GM12872 (cell line): Measurements from ENCODE around the gene ATP5PB.

Experiments
- CTCF ChIP-seq: IDR thresholded peaks from 3 replicates; pipeline ENCODE4 v1.5.1; 2011; ENCODE audit warnings: low read depth, mild to moderate bottlenecking, low read length, moderate library complexity; ENCODE audit not compliant: insufficient read depth

Gene ATP5PB

DNA sequence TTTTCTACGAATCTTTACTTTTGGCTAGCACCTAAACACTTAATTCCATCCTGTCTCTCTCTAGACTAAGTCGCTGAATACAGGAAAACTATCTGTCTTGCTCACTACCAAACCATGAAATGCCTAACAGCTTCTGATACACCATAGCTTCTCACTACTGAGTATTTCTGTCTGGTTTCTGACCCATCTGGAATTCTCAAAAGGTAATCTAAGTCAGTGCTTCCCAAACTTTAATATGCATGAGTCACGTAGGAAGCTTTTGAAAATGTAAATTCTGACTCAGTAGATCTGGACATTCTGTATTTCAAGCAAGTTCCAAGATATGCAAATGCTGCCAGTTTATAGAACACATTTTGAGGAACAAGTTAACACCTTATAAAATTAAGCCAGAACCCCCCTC, 12.5 kb upstream of the ATP5PB start:
- TF ChIP-seq CTCF = no peak

DNA sequence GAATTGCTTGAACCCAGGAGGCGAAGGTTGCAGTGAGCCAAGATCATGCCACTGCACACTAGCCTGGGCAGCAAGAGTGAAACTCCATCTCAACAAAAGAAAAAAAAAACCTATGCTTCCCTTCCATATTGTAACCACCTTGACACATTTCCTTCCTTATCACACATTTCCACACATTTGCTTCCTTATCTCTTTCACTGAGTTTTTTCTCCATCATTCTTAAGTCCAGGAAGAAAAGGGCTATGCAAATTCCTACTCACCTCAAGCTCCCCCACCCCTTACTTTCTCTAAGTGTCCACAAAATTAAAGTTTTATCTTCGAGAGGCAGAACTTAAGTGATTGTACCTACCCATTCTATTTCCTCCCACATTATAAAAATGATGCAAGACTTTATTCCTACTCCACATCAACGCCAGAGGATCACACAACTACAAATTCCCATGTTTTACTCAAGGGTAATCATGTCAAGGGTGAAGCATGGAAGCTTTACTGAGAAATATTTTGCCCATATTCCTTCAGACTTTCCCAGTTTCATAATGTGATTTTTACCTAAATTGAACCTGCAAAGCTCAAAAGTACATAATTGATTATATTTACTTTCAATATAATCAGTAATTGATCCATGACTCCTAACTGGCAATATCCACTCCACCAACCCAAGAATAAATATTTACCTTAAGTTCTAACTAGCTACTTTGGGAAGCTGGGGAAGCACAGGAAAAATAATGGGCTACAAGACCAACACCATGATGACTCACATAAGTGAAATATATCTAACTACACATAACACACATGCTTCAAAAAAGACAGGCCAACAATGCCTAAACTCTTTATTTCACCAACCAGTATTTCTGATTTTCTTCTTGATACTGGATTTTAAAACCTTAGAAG, 9.6 kb upstream of the ATP5PB start:
- no peak for TF ChIP-seq CTCF

- TF ChIP-seq CTCF = peak; percentile 74
Measured at GRCh38 chr1:111441573-111442192, 7.6 kb upstream of the ATP5PB start.

- no peak for TF ChIP-seq CTCF
Measured at GRCh38 chr1:111442457-111442856, 6.8 kb upstream of the ATP5PB start.

DNA sequence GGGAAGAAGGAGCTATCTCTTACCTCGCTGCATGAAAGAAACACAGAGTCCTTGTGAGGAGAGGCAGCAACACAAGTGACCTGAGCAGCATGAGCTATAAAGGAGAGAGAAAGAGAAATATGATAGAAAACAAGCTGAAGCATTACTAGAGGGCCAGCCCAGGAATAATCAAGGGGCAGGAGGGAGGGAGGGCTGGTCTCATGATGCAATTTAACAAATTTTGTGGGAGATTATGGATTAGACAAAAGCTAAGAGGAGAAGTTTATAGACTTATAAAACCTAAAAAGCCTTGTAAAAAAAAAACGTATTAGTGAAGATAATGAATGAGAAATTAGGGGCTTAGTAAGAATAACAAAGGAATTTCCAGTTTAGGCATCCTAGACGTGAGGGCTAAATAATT, 5.2 kb upstream of the ATP5PB start:
- no peak for TF ChIP-seq CTCF

DNA sequence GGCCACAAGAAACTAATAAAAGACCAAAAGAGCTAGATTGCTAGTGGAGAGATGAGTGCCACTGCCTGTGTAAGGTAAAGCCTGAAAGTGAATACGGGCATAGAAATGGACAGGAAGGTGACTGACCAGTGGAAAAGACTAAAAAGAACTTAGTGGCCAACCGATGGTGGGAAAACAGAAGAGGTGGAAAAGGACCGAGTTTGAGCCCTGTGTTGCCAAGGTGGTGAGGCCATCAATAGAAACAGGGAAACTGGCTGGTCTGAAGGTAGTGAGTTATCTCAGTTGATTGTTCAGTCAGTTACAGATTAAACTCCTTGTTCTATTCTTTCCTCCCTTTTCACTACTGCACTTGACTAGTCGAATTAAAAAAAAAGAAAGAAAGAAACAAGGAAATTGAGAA, 2.7 kb upstream of the ATP5PB start:
- no peak for TF ChIP-seq CTCF

GRCh38 chr1:111446967-111447892, 2.0 kb upstream of the ATP5PB start:
- TF ChIP-seq CTCF = no peak
